ENCODE measurements around the gene FRMD3.
A peak's percentile ranks its signal among the peaks of the same experiment; 100 is the strongest.

The FRMD3 gene

GRCh38 chr9:83284746-83285145 lies 253.5 kb downstream of the FRMD3 start:
- H3K27me3 ChIP-seq (ENCODE audit: control insufficient read depth, insufficient read depth, low read length) = no peaks in the 10 kb centered on the region
- TF ChIP-seq, protein P1, sequence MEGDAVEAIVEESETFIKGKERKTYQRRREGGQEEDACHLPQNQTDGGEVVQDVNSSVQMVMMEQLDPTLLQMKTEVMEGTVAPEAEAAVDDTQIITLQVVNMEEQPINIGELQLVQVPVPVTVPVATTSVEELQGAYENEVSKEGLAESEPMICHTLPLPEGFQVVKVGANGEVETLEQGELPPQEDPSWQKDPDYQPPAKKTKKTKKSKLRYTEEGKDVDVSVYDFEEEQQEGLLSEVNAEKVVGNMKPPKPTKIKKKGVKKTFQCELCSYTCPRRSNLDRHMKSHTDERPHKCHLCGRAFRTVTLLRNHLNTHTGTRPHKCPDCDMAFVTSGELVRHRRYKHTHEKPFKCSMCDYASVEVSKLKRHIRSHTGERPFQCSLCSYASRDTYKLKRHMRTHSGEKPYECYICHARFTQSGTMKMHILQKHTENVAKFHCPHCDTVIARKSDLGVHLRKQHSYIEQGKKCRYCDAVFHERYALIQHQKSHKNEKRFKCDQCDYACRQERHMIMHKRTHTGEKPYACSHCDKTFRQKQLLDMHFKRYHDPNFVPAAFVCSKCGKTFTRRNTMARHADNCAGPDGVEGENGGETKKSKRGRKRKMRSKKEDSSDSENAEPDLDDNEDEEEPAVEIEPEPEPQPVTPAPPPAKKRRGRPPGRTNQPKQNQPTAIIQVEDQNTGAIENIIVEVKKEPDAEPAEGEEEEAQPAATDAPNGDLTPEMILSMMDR (IDR thresholded peaks at IDR 0.05) = no peak
- H3K4me2 ChIP-seq (ENCODE audit: low read length) = no peak overlapping the region
- H3K9me3 ChIP-seq (ENCODE audit: control insufficient read depth, low read length) = no peaks in the 10 kb centered on the region
- no peak overlapping the region for H2AFZ ChIP-seq
- H3K79me2 ChIP-seq = no peaks in the 10 kb centered on the region
- H3K36me3 ChIP-seq (ENCODE audit: control insufficient read depth, insufficient read depth, low read length) = no peaks in the 10 kb centered on the region
- H3K4me1 ChIP-seq = peaks cover 8% of the 10 kb centered on the region
- H3K27ac ChIP-seq = no peak overlapping the region
- H3K4me3 ChIP-seq (ENCODE audit: low read depth, low read length) = no peak overlapping the region
- H3K9ac ChIP-seq = no peak overlapping the region

GRCh38 chr9:83283528-83283927 lies 254.7 kb downstream of the FRMD3 start:
- Histone ChIP-seq H3K4me2 (ENCODE audit: low read length) (peak overlapping the region; percentile 45), H2AFZ (no peak overlapping the region), H3K4me3 (ENCODE audit: low read depth, low read length) (no peak overlapping the region), H3K27ac (no peak overlapping the region), H3K9me3 (ENCODE audit: control insufficient read depth, low read length) (no peaks in the 10 kb centered on the region), H3K4me1 (peaks cover 8% of the 10 kb centered on the region), H3K9ac (no peak overlapping the region), H3K27me3 (ENCODE audit: control insufficient read depth, insufficient read depth, low read length) (no peaks in the 10 kb centered on the region), H3K79me2 (no peaks in the 10 kb centered on the region), H3K36me3 (ENCODE audit: control insufficient read depth, insufficient read depth, low read length) (no peaks in the 10 kb centered on the region)
- TF ChIP-seq, protein P1 (IDR thresholded peaks at IDR 0.05) = no peak

DNA sequence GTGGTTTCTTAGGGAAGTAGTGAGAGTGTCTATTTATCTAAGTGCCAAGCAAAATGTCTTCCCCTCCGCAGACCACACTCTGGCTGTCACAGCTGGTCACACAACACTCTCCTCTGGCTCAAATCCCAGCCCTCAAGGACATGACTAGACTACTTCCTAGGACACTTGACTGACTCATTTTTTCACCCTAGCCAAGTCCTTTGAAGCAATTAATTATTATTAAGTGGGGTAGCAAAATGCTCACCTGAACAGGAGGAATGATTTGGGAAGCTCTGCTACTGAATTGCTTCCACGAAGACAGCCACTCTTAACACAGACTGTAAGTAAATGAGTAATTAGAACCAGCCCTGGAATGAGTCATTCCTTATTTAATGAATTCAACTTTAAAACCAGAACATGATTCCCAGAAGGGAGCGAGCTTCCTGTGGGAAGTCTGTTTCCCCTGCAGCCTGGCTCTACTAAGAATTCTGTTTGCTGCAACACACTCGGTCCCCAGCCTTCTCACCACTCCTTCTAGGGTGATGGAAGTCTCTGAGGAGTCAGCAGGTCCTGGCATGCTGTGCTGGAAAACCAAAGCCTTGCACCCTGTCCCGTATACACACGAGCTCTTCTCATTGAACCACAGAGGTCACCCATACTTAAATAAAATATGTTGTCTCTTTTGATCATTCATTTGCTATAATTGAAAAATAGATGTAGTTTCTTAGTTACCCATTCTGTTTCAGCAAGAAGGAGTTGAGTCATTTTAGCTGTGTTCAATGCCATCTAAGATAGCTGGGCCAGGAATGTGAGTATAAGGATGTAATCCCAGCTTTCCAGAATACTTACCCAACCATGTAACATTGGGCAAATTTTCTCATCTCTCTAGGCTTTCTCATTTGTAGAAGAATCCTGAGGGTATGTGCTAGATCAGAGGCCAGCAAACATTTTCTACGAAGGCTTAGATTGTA lies 256.6 kb downstream of the FRMD3 start:
- H2AFZ ChIP-seq = no peak overlapping the region
- H3K4me2 ChIP-seq (ENCODE audit: low read length) = no peak overlapping the region
- no peaks in the 10 kb centered on the region for H3K79me2 ChIP-seq
- H3K36me3 ChIP-seq (ENCODE audit: control insufficient read depth, insufficient read depth, low read length) = no peaks in the 10 kb centered on the region
- no peaks in the 10 kb centered on the region for H3K27me3 ChIP-seq (ENCODE audit: control insufficient read depth, insufficient read depth, low read length)
- no peaks in the 10 kb centered on the region for H3K9me3 ChIP-seq (ENCODE audit: control insufficient read depth, low read length)
- H3K9ac ChIP-seq = no peak overlapping the region
- H3K27ac ChIP-seq = peak overlapping the region; percentile 29
- TF ChIP-seq, protein P1 (IDR thresholded peaks at IDR 0.05) = no peak
- H3K4me3 ChIP-seq (ENCODE audit: low read depth, low read length) = no peak overlapping the region
- peaks cover 8% of the 10 kb centered on the region for H3K4me1 ChIP-seq

GRCh38 chr9:83280790-83281189 lies 257.4 kb downstream of the FRMD3 start:
- H2AFZ ChIP-seq = no peak overlapping the region
- no peak overlapping the region for H3K4me3 ChIP-seq (ENCODE audit: low read depth, low read length)
- no peak overlapping the region for H3K4me2 ChIP-seq (ENCODE audit: low read length)
- H3K9me3 ChIP-seq (ENCODE audit: control insufficient read depth, low read length) = no peaks in the 10 kb centered on the region
- TF ChIP-seq, protein P1 (IDR thresholded peaks at IDR 0.05) = no peak
- no peaks in the 10 kb centered on the region for H3K36me3 ChIP-seq (ENCODE audit: control insufficient read depth, insufficient read depth, low read length)
- H3K27ac ChIP-seq = no peak overlapping the region
- no peak overlapping the region for H3K9ac ChIP-seq
- H3K79me2 ChIP-seq = no peaks in the 10 kb centered on the region
- no peaks in the 10 kb centered on the region for H3K27me3 ChIP-seq (ENCODE audit: control insufficient read depth, insufficient read depth, low read length)
- peaks cover 8% of the 10 kb centered on the region for H3K4me1 ChIP-seq
